Hematopoietic multipotent progenitor cell treated with erythropoietin and hydrocortisone succinate and interleukin-3 and kit ligand, for 15 days (in vitro differentiated cells): ENCODE data around the gene OS9.

Source experiments
- DNase-seq: peaks from one replicate; pipeline ENCODE4 v3.0.0-alpha.2; 2015; ENCODE audit warnings: low spot score

The OS9 gene

DNA sequence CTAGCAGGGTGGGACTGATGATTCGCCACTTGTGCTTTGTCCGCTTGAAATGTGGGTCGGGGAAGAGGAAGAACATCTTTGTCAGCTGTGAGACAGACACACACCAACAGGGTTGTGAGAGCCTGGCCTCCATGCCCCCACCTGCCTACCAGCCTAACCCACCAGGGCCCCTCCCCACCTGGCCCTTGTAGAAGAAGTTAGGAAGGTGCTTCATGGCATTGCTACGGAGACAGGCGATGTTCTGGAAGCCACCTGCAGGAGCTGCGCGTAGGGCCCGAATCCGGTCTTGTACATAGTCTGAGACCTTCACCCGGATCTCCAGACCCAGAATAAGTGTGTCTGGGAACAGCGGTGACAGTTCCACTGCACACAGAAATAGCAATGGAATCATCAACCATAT is 75.7 kb downstream of the OS9 start:
- no peak for DNase-seq

DNA sequence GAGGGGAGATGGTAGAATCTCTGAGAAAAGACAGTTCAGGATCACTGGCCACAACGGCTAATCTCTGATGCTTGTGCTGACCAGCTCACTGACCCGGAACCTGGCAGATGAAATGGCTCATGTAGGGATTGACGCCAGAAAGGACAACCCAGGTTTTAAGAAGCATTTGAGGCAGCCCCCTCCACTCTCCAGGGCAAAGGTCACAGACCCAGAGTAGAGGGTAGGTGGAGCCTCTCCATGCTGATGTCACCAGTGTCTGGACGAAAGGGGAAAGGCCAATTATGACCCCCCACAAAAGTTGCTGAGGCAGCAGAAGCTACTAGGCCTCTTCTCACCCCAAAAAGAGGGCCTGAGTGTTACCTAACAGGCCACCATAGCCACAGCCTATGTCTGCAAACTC is 76.8 kb downstream of the OS9 start:
- no peak for DNase-seq
